ENCODE measurements around the gene PPM1L. TPM values are rescaled to one million over a fixed set of nuclear protein-coding genes. Genes with fewer than 3 reads are reported as not detected.
"Not testable (repeated sequence)": the region's sequence is repeated elsewhere in the genome, so short reads cannot be mapped to it uniquely, and the experiment has no call there.

Gene PPM1L
- 12.6 TPM for polyA plus RNA-seq (ENCODE audit: insufficient read length)

DNA sequence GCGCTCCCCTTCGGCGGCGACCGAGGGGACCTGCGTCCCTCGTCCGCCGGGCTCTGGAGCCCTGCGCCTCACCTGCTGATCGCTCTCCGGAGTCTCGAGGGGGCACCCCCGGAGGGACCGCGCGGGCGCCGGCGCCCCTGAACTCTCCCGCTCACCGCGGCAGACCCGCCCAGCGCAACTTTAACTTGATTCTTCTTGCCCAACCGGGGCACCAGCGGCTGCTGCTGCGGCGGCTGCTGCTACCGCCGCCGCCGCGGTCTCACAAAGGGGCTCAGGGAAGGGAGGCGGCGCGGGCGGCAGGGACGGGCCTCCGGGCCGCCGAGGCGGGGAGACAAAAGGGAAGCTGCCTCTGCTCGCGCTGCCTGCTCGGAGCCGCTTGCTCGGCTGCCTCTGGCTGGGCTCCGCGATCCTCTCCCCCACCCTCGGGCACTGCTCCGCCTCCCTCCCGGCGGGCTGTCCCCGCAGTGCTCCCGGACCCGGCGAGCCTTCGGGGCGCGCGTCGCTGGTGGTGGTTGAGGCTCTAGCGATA lies at the start of gene PPM1L:
Gene PPM1L (plus strand): TSS at position 456 of the 529 bp plus-strand sequence.
- peak; percentile 30 for DNase-seq

DNA sequence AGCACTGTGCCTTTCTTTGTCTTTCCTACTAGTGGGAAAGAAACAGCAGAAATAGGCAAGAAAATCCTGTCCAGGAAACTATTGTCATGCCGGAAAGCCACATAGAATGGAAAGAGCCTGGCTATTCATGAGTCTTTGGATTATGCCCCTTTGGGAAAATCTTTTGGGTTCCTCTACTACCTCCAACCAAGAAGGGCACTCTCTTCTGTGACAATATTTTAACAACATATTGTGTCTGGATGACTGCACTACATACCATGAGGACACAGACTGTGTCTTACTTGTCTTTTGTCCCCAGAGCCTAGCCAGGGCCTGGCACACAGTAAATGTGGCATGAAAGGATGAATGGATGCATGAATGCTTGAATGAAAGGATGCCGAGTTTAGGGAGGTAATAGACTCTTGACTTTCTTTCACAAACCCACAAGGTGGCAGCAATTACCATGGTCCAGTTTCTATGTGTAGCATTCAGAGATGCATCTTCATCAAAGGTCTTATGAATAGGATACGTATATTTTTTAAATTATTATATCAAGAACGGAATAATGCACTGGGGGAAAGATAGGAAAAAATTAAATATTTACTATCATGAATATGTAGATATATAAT lies 48.7 kb upstream of the PPM1L start:
- peak; percentile 46 for DNase-seq

DNA sequence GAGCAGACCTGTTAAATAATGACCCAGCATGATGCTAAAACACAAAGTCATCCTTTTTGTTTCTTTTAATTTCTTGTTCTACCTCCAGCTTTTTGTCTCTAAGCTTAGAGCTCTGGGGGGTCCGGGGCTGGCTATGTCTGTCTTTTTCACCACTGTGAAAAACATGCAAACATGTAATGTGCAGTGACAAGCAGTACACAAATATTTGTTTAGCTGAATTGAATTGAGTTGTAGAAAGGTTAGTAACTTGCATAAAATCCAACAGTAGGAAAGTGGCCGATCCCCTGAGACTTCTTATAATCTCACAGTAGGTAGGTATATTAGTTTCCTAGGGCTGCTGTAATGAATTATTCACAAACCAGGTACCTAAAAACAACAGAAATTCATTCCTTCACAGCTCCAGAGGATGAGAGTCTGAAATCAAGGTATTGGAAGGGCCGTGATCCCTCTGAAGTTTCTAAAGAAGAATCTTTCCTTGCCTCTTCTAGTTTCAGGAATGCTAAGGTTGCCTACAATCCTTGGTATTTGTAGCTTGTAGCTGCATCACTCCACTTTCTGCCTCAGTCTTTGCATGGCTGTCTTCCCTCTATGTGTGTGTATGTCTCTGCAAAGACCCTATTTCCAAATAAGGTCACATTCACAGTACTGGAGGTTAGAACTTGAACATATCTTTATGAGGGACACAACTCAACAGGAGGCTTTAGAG lies 46.4 kb upstream of the PPM1L start:
- no peak for DNase-seq

DNA sequence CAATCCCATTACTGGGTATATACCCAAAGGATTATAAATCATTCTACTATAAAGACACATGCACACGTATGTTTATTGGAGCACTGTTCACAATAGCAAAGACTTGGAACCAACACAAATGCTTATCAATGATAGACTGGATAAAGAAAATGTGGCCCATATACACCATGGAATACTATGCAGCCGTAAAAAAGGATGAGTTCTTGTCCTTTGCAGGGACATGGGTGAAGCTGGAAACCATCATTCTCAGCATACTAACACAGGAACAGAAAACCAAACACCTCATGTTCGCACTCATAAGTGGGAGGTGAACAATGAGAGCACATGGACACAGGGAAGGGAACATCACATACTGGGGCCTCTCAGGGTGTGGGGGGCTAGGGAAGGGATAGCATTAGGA lies 42.9 kb upstream of the PPM1L start:
- not testable (repeated sequence) for DNase-seq

DNA sequence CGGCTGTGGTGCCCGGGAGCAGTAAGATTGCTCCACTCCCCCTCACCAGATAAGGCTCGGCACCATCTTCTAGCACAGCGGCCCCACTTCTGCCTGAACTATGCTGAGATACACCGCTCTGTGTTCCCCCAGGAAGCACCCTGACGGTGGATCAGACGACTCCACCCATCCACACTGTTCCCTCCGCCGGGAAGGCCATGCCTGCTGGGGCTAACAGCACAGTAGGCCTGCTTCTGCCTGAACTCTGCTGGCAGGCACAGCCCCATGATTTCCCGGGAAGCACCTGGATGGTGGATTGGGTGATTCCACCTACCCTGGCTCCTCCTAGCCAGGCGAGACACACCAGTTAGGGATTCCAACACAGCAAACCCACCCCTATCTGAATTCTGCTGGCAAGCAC lies 36.3 kb upstream of the PPM1L start:
- DNase-seq, result no peak

DNA sequence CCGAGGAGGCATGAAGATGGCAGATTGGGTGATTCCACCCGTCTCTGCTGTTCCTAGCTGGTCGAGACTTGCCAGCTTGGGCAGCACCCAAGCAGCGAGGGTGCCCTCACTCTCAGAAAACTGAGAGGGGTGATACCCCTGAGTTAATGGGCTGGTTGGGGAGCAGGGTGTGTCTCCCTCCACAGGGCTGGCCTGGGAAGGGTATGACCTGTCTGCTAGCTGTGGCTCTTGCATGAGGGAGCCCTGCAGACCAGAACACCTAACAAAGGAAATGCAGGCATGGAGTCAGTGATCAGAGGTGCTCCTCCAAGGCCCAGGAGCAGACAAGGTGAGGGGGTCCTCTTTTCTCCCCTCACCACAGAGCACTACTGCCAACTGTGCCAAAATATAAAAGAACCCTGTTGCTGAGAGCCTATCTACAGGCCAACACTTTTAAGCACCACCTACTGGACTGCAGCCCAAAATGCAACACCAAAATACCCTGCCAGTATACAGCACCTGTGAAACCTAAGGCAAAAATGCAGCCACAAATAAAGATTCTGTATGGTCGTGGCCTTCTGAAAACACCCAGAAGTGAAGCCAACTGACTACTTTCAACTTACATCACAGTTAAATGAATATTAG lies 35.8 kb upstream of the PPM1L start:
- no peak for DNase-seq

DNA sequence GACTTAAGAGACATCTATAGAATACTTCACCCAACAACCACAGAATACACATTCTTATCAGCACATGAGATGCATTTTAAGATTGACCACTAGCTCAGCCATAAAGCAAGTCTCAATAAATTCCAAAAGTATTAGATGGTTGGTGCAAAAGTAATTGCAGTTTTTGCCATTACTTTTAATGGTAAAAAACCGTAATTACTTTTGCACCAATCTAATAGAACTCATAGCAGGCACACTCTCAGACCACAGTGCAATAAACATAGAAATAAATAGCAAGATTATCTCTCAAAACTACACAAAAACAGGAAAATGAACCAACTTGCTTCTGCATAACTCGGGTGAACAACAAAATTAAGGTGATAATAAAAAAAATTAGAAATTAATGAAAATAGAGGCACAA lies 33.7 kb upstream of the PPM1L start:
- DNase-seq, result no peak

DNA sequence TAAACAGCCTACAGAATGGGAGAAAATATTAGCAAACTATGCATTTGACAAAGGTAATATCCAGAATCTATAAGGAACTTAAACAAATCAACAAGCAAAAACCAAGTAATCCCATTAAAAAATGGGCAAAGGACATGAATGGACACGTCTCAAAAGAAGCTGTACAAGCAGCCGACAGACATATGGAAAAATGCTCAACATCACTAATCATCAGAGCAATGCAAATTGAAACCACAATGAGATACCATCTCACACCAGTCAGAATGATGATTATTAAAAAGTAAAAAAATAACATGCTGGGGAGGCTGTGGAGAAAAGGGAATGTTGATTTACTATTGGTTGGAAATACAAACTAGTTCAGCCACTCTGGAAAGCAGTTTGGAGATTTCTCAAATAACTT lies 30.7 kb upstream of the PPM1L start:
- no peak for DNase-seq

DNA sequence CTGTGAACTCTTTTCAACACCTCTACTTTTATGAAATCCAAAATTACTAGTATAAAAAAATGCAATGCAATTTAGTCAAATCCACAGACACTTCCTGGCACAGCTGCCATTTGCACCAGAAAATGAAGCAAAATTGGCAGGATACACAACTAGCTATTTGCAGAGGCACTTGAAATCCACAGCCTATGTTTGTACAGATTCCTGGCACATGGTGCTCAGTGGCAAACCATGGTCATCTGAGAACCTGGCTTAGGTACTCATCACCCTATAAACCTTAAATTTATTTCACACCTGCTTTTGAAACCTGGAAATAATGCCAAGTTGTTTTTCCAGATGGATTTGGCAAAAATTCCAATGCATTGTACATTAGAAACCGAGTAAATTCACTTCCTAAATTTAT lies 20.2 kb upstream of the PPM1L start:
- DNase-seq, result peak; percentile 36

DNA sequence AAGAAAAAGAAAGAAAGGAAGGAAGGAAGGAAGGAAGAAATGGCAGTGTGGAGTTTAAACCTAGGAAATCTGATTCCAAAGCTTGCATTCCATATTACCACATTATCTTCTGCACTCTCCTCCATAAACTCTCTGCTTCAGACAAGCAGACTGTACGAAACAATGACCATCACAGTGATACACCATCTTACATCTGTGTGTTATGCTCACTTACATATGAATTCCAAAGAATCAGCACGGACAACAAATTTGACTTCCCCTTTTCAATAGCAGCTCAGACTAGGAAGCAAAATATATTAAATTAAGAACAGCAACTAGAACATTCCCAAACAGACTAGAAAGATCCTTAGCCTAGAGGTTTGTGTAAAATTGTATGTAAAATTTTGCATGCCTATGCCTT lies 18.0 kb upstream of the PPM1L start:
- no peak for DNase-seq

DNA sequence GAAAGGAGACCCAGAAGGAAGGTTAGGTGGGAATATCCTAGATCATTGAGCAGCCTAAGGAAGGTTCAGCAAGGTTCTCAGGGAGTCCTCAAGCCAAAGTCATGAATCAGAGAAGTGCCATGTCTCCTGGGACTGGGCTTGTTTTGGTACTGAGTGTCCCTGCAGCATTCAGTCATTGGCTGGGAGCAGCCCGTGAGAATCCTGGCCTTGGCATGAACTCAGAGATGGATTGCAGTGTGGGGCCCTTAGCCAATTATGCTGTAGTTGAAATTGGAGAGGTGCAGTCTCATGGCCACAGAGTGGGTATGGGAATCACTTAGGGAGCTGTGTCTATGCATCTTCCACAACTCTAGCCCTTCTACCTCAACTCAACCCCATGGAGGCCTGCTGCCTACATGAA lies 17.0 kb upstream of the PPM1L start:
- no peak for DNase-seq

DNA sequence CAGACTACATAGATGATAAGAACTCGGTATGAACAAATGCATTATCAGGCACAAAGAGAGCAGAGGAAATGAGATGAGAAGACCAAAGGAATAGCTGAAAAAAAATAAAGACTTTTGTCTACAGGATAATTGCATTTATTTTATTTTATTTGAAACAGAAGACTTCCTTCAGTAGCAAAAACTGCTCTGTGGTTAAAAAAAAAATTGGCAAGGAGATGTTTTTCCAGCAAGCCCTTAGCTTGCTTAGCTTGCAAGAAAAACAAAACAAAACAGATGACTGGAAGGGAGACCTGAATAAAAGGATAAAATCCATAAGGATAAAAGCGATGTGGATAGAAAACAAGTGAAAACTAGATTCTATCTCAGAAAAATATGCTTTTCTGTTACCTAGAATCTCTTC lies 9.1 kb upstream of the PPM1L start:
- no peak for DNase-seq

DNA sequence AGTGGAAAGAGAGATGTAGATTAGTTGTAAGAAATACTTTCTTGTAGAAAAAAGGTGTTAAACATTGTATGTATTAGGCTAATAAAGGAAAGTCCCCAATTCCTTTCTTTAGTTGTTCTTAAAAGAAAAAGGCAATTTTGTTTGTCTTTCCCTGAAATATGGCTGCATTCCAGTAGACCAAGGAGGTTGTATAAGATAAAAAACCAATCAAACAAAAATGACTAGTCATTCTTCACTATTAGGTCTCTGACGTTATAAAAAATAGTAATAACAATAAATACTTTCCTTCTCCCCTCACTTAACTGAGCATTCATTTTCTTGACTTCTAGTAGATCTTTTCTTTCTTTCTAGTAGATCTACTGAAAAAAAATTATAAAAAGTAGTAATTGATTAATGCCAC lies 8.6 kb upstream of the PPM1L start:
- no peak for DNase-seq

DNA sequence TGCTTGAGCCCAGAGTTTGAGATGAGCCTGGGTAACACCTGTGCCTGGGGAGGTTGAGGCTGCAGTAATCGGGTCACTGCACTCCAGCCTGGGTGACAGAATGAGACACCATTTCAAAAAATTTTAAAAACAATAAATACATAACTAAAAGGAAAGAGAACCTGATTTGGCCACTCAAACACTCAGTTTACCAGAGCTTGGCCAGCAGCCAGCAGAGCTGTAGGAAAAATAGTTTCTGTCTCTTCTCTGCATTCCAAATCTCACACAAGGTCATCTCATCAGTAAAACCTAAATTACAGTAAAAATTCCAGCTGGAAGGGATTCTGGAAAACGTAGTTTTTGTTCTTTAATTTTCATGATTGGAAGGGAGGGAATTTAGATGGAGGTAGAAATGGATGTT lies 7.8 kb upstream of the PPM1L start:
- peak; percentile 25 for DNase-seq

DNA sequence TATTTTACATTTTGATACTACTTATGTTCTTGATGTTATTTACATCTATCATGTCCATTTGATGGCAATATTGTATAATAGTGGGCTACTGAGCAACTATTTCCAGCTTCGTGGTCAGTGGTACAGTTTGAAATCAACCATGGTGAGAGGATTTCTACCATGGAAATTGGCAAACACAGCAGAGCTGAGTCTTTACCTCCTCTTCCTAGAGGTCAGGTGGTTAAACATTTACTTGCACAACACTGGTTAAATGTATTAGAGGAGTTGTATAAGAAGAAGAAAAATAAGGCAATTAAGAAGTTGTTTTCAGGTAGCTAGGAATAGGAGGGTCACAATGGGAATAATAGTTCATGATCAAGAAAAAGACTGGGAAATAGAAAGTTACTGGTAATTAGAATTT lies 7.2 kb upstream of the PPM1L start:
- no peak for DNase-seq

DNA sequence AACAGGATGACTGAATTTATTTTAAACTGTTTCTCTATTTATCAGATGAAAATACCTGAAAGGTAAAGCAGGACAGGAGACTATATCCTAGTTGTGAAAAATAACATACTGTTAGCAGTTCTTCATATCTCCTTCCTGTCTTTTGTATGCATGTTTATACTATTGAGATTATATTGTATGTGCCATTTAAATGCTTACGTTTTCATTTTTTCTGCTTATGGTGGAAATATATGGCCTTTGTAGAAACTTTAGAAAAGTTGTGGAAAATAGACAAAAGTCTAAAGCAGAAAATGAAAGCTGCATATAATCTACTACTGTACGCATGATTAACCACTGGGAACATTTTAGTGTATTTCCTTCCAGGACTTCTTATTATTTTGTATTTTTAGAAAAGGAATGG lies 2.1 kb upstream of the PPM1L start:
- DNase-seq, result no peak

DNA sequence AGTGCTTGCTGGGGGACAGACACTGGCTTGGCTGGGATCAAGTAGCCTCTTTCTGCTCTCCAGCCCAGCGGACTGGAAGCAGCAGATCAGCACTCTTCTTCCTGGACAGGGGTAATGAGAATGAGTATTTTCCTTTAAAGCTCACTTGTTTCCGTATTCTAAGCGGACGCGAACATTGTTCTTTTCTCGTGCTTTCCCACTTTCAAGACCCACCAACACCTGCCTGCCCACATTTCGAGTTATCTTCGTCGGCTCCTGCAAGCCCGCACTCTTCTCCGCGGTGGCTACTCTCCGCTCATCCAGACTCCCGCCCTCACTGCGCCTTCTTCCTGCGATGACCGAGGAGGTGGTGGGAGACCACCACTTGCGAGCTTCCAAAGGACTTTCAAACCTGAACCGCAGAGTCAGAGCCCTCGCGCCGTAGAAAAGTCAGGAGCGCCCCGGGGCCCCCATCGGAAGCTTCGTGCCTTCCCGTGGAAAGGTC lies 1.6 kb upstream of the PPM1L start:
- DNase-seq, result peak; percentile 60

DNA sequence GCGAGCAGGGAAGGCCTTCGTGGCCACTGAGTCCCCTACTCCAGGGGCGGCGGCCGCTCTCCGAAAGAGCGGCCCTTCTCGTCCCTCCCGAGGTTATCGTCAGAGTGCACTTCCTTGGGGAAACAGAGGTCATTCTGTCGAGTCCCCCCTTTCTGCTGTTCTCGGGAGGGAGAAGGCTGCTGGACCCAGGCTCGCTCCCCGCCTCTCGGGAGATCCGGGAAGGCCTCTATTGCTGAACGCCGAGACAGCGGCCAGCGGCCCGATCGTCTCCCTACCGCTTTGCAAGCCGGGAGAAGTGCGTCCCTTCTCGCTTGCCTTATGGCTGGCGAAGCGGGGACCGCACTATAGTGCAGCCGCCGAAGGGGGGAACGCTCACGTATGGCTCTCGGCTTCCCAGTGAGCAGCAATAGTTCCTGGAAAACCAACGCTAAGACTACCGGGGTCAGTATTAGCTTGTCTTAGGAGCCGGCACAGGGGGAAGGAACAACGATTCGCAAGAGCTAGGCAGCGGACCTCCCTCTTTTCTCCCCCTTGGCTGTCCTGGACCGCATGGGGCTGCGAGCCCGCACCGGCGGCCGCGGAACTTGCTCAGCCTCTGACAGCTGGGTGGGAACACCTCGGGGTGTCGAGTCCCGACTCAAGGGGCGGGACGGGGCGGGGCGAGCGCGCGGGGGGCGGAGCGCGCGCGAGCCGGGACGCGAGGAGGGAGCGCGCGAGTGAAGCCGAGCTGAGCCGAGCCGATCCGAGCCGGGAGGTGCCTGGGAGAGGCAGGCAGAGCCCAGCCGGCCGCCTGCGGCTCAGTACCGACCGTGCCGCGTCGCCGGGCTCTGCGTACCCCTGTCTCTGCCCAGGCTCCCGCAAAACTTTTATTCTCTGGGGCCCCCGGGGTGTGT lies 930 bp upstream of the PPM1L start:
- DNase-seq, result peak; percentile 96

DNA sequence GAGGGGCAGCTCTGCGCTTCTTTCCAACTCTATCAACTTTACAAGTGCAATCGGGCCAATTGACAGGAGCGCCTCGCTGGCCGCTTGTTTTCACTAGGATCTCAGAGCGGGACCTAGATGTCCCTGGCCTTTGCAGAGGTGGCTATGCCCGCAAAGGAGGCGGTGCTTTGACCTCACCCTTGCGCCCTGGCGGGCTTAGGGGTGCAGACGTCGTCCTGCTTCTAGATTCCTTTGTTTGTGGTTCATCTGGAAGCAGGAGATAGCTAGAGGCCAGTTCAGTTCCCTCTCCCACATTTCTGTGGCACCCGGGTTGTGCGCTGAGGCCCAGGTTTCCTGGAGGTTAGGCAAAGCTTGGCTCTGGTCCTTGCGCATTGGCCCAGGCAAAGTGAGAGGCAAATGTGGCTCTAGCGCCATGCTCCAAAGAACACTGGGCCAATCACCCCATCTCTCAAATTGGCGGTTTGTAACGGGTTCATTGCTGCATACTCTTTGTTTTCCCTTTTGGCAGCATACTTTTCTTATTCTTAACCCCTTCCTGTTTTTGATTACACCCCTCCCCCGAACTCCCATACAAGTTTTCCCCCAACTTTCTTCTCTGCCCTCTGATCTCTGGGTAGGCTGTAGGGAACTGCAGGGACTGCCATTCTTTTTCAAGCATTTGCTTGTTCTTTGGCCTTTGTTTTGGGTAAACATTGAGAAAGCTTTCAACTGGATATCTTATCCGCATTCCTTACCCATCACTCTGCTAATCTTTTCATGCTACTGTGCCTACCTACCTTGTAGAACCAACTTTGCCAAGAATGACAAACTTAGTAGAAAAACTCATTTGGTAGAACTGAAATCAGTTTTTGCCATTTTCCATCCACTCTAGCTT lies 1.4 kb downstream of the PPM1L start:
- DNase-seq, result no peak

DNA sequence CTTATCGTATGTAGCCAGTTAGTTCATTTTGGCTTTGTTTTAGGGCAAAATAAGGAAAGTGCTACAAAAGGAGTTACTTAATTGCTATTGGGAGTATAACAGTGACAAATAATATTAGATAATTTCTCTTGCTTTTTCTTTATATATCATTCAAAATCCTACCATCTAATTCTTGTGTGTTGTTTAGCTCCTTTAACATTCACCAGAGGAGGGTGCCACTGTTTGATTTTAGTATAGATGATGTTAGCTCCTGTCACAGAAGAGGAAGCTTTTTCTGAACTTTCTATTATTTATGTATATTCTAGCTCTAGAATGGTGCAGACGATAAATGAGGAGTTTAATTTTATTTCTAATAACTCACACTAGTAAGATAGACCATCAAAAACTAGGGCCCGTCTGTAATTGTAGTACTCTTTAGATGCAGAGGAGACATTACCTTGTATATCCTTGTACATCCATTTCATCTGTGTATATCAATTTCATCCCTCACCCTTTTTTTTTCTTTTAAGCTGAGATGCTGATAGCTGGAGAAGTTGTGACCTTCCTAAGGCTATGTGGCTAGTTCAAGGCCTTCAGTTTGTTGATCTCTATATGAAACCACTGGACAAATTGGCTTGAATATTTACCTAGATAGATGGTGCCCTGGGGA lies 3.0 kb downstream of the PPM1L start:
- DNase-seq, result no peak

DNA sequence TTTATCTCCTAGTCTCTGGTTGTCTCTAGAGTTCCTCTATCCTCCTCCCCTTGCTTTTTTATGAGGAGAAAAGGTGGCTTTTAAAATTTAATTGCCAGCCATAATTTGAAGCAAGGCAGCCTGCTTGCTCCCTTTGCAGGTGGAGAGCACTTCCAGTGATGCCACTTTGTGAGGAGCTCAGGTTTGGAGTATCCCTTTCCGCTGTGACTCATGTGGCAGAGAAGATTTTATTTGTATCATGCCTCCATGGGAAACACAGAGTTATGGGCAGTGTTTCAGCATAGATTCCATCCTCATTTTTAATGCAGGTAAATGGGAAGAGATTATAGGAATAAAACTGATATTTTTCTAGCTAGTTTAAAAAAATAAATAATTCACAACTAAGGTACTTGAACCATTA lies 7.0 kb downstream of the PPM1L start:
- DNase-seq, result no peak

Data from hindlimb muscle (tissue), 1 donor.